Large intestine (tissue), 3 donors: ENCODE results near the gene PTPRN2. TPM values are rescaled to one million over a fixed set of nuclear protein-coding genes. Genes with fewer than 3 reads are reported as not detected.
"Not testable (repeated sequence)": the region's sequence is repeated elsewhere in the genome, so short reads cannot be mapped to it uniquely, and the experiment has no call there.

Source experiments
- DNase-seq, 2 donors: peaks; one replicate each; pipeline versions ENCODE4 v3.0.0 to v3.0.0-alpha.2; 2013
- H3K27ac ChIP-seq: one replicate; pipeline ENCODE4 v1.5.1; 2013; ENCODE audit warnings: low read length
- H3K27me3 ChIP-seq: 2 replicates; pipeline ENCODE4 v1.6.1; 2013; ENCODE audit warnings: low read length; ENCODE audit not compliant: control insufficient read depth, insufficient read depth
- H3K36me3 ChIP-seq: 2 replicates; pipeline ENCODE4 v1.6.1; 2013; ENCODE audit warnings: low read length; ENCODE audit not compliant: control insufficient read depth, insufficient read depth
- H3K4me1 ChIP-seq: one replicate; pipeline ENCODE4 v1.6.1; 2013; ENCODE audit warnings: low read length; ENCODE audit not compliant: control insufficient read depth, insufficient read depth
- H3K4me3 ChIP-seq: one replicate; pipeline ENCODE4 v1.5.1; 2013; ENCODE audit warnings: low read length
- H3K9me3 ChIP-seq: one replicate; pipeline ENCODE4 v1.6.1; 2013; ENCODE audit warnings: mild to moderate bottlenecking, low read depth, low read length, moderate library complexity; ENCODE audit not compliant: control insufficient read depth
- WGBS: methylation state at CpG from one replicate; pipeline ENCODE4 v1.1.5; 2013; ENCODE audit warnings: low lambda C conversion rate; ENCODE audit not compliant: insufficient coverage; 5-methylcytosine and 5-hydroxymethylcytosine counted together
- polyA plus RNA-seq: library from polyadenylated mRNA; unstranded; fragments of 120-200 nt; gene quantifications from one replicate; pipeline ENCODE4 v1.2.1, GENCODE V29; 2013

The PTPRN2 gene
- polyA plus RNA-seq, 1 donor: 13.4 TPM

DNA sequence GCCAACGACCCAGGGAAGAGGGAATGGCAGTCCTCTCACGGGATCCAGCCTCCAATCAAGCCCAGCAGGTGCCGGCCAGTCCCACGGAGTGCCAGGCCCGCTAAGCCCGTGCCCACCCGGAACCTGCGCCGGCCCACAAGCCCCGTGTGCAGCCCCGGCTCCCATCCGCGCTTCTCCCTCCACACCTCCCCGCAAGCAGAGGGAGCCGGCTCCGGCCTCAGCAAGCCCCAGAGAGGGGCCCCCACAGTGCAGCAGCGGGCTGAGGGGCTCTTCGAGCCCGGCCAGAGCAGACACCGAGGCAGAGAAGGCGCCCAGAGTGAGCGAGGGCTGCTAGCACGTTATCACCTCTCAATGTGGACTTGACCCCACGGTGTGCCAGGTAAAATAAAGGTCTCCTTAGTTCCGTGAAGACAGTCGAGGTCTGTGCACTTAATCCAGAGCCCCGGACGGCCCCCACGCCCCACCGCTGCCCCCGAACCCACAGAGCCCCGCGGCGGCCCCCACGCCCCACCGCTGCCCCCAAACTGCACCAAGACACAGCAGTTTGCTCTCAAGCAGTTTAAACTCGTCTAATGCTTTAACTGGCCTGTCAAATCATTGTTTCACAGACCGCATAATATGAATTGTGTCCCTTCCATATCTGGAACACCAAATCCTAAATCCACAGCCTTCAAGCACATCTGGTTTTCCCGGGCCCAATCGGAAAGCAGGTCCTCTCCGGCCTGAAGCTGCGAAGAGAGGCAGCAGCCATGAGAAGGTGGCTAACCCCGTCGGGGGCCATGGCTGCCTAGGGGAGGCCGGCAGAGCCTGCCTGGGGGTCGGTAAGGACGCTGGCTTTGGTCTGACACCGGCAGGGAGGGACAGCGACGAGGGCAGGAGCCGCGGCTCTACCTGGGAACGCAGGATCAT lies 307.8 kb downstream of the PTPRN2 start:
- no peak for DNase-seq
- H3K27me3 ChIP-seq: no peaks in the 10 kb centered on the region
- H3K4me3 ChIP-seq: no peak overlapping the region
- no CpG with 5 or more reads among the region's 53 CpGs for WGBS
- peaks cover 34% of the 10 kb centered on the region for H3K9me3 ChIP-seq
- no peaks in the 10 kb centered on the region for H3K36me3 ChIP-seq
- no peaks in the 10 kb centered on the region for H3K4me1 ChIP-seq
- H3K27ac ChIP-seq: no peak overlapping the region

DNA sequence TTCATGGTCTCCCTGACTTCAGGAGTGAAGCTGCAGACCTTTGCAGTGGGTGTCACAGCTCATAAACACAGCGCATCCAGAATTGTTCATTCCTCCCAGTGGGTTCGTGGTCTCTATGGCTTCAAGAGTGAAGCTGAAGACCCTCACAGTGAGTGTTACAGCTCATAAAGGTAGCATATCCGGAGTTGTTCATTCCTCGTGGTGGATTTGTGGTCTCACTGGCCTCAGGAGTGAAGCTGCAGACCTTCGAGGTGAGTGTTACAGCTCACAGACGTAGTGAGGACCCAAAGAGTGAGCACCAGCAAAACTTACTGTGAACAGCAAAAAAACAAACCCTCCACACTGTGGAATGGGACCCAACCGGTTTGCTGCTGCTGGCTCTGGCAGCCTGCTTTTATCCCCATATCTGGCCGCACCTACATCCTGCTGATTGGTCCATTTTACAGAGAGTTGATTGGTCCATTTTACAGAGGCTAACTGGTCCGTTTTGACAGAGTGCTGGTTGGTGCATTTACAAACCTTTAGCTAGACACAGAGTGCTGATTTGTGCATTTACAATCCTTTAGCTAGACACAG lies 308.8 kb downstream of the PTPRN2 start:
- Histone ChIP-seq H3K36me3 (no peaks in the 10 kb centered on the region), H3K4me1 (no peaks in the 10 kb centered on the region), H3K27ac (no peak overlapping the region), H3K27me3 (no peaks in the 10 kb centered on the region), H3K9me3 (peaks cover 39% of the 10 kb centered on the region), H3K4me3 (no peak overlapping the region)
- no peak for DNase-seq
- no CpG with 5 or more reads among the region's 9 CpGs for WGBS

DNA sequence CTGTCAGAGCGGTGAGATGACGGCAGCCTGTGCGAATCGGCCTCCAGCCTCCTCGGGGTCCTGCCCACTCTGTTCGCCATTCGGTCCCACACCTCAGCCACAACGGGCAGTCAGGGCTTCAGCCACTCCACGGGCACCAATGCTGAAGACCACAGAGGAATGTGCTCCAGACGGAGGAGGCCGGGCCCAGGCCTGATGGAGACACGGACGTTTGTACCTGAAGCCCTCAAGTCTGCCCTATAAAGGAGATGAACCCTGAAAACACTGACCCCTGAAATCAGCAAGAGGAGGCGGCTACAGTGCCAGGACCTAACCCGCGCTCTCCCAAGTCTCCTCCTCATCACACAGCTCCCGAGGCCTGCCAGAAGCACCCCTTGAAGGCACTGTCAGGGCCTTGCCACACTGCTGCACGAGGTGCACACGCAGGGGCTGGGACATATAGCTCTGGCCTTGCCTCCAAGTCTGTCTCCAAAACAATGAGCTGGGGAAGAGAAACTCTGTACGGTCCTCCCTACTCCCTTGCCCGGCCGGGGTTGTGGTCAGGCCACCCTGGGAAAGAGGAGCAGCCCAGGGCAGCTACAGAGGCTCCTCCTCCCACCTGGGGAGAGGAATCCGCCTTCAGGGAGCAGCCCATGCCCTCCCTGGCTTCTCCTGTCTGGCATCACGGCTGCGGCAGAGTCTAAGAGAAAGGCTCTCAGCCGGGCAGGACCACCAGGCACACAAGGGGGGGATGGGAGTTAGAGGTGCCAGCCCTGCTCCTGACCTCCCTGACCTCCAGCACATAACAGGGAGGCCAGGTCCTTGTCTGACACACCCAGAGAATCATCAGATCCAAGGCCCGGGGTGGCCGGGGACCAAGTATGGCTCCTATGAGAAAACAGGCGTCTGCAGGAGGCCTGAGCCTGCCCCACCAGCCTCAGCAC lies 310.1 kb downstream of the PTPRN2 start:
- no peaks in the 10 kb centered on the region for H3K27me3 ChIP-seq
- WGBS: no CpG with 5 or more reads among the region's 29 CpGs
- H3K4me1 ChIP-seq: no peaks in the 10 kb centered on the region
- H3K4me3 ChIP-seq: no peak overlapping the region
- no peaks in the 10 kb centered on the region for H3K36me3 ChIP-seq
- no peak overlapping the region for H3K27ac ChIP-seq
- peaks cover 44% of the 10 kb centered on the region for H3K9me3 ChIP-seq
- DNase-seq: no peak

DNA sequence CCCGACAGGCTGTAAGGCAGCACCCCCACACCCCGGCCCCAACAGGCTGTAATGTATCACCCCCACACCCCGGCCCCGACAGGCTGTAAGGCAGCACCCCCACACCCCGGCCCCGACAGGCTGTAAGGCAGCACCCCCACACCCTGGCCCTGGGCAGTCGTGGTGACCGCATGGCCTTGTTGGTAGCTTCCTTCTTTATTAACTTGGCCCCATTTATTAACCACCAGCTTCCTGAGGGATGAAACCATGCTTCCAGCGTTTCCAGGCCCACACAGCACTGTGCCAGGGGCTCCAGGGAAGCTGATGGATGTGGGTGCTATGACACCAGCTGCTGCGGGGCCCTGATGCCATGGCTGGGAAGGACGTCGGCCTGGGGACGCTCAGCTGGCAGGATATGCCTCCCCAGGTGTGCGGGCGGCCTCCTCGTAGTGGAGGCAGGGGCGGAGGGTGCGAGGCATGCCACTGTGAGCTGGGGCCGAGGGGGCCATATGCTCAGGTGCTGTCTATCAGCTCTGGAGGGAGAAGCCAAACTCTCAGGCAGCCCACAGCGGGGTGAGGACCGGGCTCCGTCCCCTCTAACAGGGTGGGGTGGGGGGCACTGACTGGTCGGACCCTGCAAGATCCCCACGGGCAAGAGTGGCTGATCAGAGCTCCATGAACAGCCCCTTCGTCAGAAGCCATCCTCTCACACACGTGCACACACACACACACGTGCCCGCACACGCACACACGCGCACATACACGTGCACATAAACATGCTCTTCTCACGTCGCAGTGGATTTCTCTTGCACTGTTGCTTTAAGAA lies 311.0 kb downstream of the PTPRN2 start:
- Histone ChIP-seq H3K4me3 (no peak overlapping the region), H3K4me1 (no peaks in the 10 kb centered on the region), H3K9me3 (peaks cover 44% of the 10 kb centered on the region), H3K27ac (no peak overlapping the region), H3K36me3 (no peaks in the 10 kb centered on the region), H3K27me3 (no peaks in the 10 kb centered on the region)
- no peak for DNase-seq
- WGBS: no CpG with 5 or more reads among the region's 34 CpGs

DNA sequence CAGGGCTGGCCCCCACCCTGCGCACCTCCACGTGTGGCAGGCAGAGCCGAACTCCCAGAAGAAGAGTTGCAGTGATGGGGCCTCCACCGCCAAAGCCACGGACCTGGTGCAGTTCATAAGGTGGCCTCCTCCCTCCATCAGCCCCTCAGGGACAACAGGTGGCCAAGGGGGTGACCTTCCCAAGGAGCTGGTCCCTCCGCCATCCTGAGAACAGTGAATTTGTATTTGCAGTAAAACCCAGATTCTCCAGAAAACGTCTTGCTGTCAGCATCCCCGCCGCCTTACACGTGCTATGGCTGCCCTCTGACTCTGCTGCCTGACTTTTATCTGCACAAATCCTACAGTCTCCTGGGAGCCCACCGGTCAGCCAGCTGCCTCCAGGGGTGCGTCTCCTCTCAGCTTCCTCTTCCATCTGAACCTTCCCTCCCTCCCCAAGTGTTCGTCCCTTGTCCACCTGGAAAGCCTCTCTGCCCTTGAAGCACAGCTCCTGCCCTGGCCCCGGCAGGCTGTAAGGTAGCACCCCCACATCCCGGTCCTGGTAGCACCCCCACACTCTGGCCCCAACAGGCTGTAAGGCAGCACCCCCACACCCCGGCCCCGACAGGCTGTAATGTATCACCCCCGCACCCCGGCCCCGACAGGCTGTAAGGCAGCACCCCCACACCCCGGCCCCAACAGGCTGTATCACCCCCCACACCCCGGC lies 311.8 kb downstream of the PTPRN2 start:
- no peak for DNase-seq

DNA sequence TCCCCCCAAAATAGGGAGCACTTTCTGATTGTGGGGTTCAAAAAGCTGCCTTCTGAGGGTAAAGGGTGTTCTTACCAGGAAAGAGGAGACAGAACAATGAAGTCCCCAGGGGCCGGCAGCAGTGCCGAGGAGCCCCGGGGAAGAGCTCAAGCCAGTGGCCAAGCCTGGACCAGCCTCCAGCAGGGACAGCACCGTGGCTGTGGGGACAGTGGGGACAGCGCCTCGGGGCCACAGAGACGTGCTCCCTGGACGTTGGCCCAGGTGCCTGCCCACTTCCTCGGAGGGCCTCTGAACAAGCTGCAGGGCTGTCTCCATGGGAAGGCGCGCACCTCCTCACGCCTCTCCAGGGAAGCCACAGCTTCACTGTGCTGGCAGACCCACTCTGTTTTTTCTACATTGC lies 312.6 kb downstream of the PTPRN2 start:
- Histone ChIP-seq H3K27ac (no peak overlapping the region), H3K9me3 (peaks cover 41% of the 10 kb centered on the region), H3K4me3 (no peak overlapping the region), H3K36me3 (no peaks in the 10 kb centered on the region), H3K27me3 (no peaks in the 10 kb centered on the region), H3K4me1 (no peaks in the 10 kb centered on the region)
- no peak for DNase-seq
- WGBS: no CpG with 5 or more reads among the region's 12 CpGs

More for the DNA sequence above, 311.8 kb downstream of the PTPRN2 start:
- H3K4me3 ChIP-seq: no peak overlapping the region
- H3K27me3 ChIP-seq: no peaks in the 10 kb centered on the region
- no peaks in the 10 kb centered on the region for H3K36me3 ChIP-seq
- H3K4me1 ChIP-seq: no peaks in the 10 kb centered on the region
- peaks cover 44% of the 10 kb centered on the region for H3K9me3 ChIP-seq
- no CpG with 5 or more reads among the region's 22 CpGs for WGBS
- H3K27ac ChIP-seq: no peak overlapping the region

DNA sequence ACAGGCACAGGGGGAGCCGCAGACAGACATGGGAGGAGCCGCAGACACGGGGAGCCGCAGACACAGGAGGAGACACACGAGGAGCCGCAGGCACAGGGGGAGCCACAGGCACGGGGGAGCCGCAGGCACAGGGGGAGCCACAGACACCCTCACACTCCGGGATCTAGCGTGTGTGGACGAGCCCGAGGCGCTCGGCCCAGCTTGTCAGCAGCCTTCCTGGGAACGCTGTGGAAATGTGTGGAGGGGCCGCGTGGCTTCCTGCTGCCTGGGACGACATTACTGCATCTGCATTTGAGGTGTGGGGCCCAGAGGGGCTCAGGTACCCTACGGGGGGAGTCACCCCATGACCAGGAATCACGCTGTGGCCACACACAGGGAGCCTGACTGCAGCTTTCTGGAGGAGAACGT lies 313.2 kb downstream of the PTPRN2 start:
- DNase-seq: no peak
- no peaks in the 10 kb centered on the region for H3K27me3 ChIP-seq

DNA sequence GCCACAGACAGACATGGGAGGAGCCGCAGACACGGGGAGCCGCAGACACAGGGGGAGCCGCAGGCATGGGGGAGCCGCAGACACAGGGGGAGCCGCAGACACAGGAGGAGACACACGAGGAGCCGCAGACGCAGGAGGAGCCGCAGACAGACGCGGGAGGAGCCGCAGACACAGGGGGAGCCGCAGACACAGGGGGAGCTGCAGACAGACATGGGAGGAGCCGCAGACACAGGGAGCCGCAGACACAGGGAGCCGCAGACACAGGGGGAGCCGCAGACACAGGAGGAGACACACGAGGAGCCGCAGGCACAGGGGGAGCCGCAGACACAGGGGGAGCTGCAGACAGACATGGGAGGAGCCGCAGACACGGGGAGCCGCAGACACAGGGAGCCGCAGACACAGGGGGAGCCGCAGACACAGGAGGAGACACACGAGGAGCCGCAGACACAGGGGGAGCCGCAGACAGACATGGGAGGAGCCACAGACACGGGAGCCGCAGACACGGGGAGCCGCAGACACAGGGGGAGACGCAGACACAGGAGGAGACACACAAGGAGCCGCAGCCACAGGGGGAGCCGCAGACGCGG lies 313.8 kb downstream of the PTPRN2 start:
- peaks cover 36% of the 10 kb centered on the region for H3K9me3 ChIP-seq
- not testable (repeated sequence) for H3K27ac ChIP-seq, DNase-seq, H3K4me1 ChIP-seq, H3K36me3 ChIP-seq, H3K4me3 ChIP-seq, H3K27me3 ChIP-seq
- no CpG with 5 or more reads among the region's 38 CpGs for WGBS

More for the DNA sequence above, 313.2 kb downstream of the PTPRN2 start:
- Histone ChIP-seq H3K9me3 (peaks cover 37% of the 10 kb centered on the region), H3K4me3 (no peak overlapping the region), H3K36me3 (no peaks in the 10 kb centered on the region), H3K4me1 (no peaks in the 10 kb centered on the region), H3K27ac (no peak overlapping the region)
- no CpG with 5 or more reads among the region's 21 CpGs for WGBS

DNA sequence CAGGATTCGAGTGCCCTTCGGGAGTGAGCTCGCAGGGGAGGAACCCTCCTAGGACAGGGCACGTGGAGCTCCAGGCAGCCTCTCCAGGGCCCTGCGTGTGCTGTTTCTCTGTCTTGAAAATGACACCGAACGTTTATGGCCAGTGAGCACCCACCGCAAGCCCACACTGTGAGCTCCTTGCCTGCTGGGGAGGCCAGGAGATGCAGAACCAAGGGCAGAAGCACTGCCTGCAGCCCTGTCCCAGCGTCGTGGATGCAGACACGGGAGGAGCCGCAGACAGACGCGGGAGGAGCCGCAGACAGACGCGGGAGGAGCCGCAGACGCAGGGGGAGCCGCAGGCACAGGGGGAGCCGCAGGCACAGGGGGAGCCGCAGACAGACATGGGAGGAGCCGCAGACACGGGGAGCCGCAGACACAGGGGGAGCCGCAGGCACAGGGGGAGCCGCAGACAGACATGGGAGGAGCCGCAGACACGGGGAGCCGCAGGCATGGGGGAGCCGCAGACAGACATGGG lies 314.4 kb downstream of the PTPRN2 start:
- DNase-seq: no peak
- no CpG with 5 or more reads among the region's 31 CpGs for WGBS
- no peaks in the 10 kb centered on the region for H3K27me3 ChIP-seq

More for the DNA sequence above, 314.4 kb downstream of the PTPRN2 start:
- Histone ChIP-seq H3K9me3 (peaks cover 36% of the 10 kb centered on the region), H3K27ac (no peak overlapping the region), H3K4me3 (no peak overlapping the region), H3K4me1 (no peaks in the 10 kb centered on the region), H3K36me3 (no peaks in the 10 kb centered on the region)
